PFSK-1 (cell line): ENCODE measurements around the gene ST8SIA4.

Source experiments
- FOXP2 ChIP-seq: optimal IDR thresholded peaks from 2 replicates; pipeline ENCODE3; 2011; ENCODE audit warnings: borderline replicate concordance, control low read depth, inconsistent platforms; ENCODE audit not compliant: insufficient read depth; ENCODE audit errors: extremely low read length, extremely low read depth
- POLR2AphosphoS5 ChIP-seq: IDR thresholded peaks from 2 replicates; pipeline ENCODE4 v1.6.1; 2012; ENCODE audit warnings: low read depth, mild to moderate bottlenecking, control low read depth, low read length, moderate library complexity
- SIN3A ChIP-seq: IDR thresholded peaks from 2 replicates; pipeline ENCODE4 v1.6.1; 2012; ENCODE audit warnings: mild to moderate bottlenecking, low read length, moderate library complexity, borderline replicate concordance; ENCODE audit not compliant: insufficient read depth
- TAF1 ChIP-seq: IDR thresholded peaks from 2 replicates; pipeline ENCODE4 v1.6.1; 2012; ENCODE audit warnings: low read length, control low read depth, borderline replicate concordance; ENCODE audit not compliant: insufficient read depth
- TF ChIP-seq, protein P1 (sequence below), 2 experiments: IDR thresholded peaks; 2 replicates each; pipeline versions ENCODE4 v1.6.1 to v1.8.0; 2011 to 2012; ENCODE audit warnings: low read depth in 2 of 2, low read length in 2 of 2, control low read depth in 1 of 2, inconsistent platforms in 1 of 2, mild to moderate bottlenecking in 1 of 2, moderate library complexity in 1 of 2; ENCODE audit not compliant: insufficient read depth in 1 of 2

The ST8SIA4 gene

GRCh38 chr5:100777680-100778300, 125.3 kb downstream of the ST8SIA4 start:
- TF ChIP-seq POLR2AphosphoS5: no peak
- TF ChIP-seq, protein P1, sequence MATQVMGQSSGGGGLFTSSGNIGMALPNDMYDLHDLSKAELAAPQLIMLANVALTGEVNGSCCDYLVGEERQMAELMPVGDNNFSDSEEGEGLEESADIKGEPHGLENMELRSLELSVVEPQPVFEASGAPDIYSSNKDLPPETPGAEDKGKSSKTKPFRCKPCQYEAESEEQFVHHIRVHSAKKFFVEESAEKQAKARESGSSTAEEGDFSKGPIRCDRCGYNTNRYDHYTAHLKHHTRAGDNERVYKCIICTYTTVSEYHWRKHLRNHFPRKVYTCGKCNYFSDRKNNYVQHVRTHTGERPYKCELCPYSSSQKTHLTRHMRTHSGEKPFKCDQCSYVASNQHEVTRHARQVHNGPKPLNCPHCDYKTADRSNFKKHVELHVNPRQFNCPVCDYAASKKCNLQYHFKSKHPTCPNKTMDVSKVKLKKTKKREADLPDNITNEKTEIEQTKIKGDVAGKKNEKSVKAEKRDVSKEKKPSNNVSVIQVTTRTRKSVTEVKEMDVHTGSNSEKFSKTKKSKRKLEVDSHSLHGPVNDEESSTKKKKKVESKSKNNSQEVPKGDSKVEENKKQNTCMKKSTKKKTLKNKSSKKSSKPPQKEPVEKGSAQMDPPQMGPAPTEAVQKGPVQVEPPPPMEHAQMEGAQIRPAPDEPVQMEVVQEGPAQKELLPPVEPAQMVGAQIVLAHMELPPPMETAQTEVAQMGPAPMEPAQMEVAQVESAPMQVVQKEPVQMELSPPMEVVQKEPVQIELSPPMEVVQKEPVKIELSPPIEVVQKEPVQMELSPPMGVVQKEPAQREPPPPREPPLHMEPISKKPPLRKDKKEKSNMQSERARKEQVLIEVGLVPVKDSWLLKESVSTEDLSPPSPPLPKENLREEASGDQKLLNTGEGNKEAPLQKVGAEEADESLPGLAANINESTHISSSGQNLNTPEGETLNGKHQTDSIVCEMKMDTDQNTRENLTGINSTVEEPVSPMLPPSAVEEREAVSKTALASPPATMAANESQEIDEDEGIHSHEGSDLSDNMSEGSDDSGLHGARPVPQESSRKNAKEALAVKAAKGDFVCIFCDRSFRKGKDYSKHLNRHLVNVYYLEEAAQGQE (IDR thresholded peaks at IDR 0.05; ENCODE audit: insufficient read depth in 1 of 2, low read depth in 2 of 2, low read length in 2 of 2): no peak
- TF ChIP-seq TAF1: no peak
- no peak for TF ChIP-seq FOXP2
- TF ChIP-seq SIN3A: no peak

DNA sequence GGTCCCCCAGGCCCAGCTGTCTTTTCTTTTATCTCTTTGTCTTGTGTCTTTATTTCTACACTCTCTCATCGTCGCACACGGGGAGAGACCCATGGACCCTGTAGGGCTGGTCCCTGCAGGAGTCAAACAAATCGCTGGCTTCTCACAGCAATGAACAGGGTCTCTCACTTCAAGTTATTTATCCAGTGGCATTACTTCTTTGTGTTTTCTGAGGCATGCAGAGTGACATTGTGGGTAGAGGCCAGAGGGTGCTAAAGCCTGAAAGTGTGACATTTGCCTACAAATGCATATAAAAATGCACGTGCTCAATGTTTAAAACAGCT, 127.6 kb downstream of the ST8SIA4 start:
- TF ChIP-seq, protein P1 (IDR thresholded peaks at IDR 0.05; ENCODE audit: insufficient read depth in 1 of 2, low read depth in 2 of 2, low read length in 2 of 2): no peak
- TF ChIP-seq POLR2AphosphoS5 (no peak), FOXP2 (no peak)

GRCh38 chr5:100772548-100772947, 130.5 kb downstream of the ST8SIA4 start:
- no peak for TF ChIP-seq POLR2AphosphoS5

DNA sequence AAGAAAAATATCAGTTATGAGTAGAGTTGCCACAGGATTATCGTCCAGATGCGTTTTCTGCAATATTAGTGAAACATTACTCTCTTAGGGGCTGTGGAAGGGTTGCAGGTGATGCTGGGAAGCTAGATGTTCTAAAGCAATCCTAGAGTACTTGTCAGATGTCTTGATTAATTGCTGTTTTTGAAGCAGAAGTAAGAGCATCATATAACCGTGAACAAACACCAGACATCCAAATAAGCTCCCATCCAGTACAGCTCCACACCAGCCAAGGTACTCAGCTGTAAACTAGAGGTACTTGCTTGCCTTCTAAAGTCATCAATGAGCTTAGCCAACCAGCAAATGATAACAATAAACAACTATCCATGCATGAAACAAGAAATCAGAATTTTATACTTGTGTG, 131.1 kb downstream of the ST8SIA4 start:
- no peak for TF ChIP-seq TAF1
- no peak for TF ChIP-seq POLR2AphosphoS5
- TF ChIP-seq, protein P1 (IDR thresholded peaks at IDR 0.05; ENCODE audit: insufficient read depth in 1 of 2, low read depth in 2 of 2, low read length in 2 of 2): no peak
- no peak for TF ChIP-seq FOXP2
- no peak for TF ChIP-seq SIN3A

GRCh38 chr5:100771181-100771580, 131.9 kb downstream of the ST8SIA4 start:
- TF ChIP-seq POLR2AphosphoS5 (no peak), TAF1 (no peak), FOXP2 (no peak), SIN3A (no peak)
- TF ChIP-seq, protein P1 (IDR thresholded peaks at IDR 0.05; ENCODE audit: insufficient read depth in 1 of 2, low read depth in 2 of 2, low read length in 2 of 2): no peak
